MM.1S (cell line): Measurements from ENCODE around the gene TUBB2A.

Experiments used
- EZH2 ChIP-seq: fragments of 300-600 bp; sonication (generic); optimal IDR thresholded peaks from 2 replicates; pipeline ENCODE3; 2017; ENCODE audit warnings: low read depth, mild to moderate bottlenecking, antibody characterized with exemption, low read length, mixed read lengths
- EZH2phosphoT487 ChIP-seq: fragments of 300-600 bp; sonication (generic); IDR thresholded peaks from 2 replicates; pipeline ENCODE4 v1.6.1; 2018; ENCODE audit warnings: antibody characterized with exemption, low read length
- TF ChIP-seq, protein P1 (sequence below): fragments of 300-600 bp; sonication (generic); IDR thresholded peaks from 2 replicates; pipeline ENCODE4 v1.5.1; 2016; ENCODE audit warnings: antibody characterized with exemption, low read length, mixed read lengths

DNA sequence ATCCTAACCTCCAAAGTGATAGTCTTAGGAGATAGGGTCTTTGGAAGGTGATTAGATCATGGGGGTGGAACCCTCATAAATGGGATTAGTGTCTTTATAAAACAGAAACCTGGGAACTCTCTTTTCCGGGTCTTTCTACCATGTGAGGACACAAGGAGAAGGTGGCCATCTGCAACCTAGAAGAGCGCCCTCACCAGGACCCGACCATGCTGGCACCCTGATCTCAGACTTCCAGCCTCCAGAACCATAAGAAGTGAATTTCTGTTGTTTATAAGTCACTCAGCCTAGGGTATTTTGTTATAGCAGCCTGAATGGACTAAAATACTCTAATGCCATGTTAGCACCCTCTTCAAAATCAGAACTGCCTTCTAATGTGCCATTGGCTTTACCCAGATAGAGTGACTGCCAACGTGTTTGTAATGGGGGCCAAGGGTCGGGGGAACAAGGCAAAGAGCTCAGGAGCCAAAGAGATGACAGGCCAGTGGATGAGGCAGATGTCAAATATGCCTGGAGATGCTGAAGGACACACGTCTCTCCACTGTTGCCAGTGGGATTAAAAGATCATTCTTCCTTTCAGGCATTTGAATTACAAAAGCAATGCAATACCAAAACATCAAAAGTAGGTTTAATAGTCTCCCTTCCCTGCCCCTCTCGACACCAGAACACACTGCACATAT lies 49.1 kb upstream of the TUBB2A start:
- TF ChIP-seq, protein P1, sequence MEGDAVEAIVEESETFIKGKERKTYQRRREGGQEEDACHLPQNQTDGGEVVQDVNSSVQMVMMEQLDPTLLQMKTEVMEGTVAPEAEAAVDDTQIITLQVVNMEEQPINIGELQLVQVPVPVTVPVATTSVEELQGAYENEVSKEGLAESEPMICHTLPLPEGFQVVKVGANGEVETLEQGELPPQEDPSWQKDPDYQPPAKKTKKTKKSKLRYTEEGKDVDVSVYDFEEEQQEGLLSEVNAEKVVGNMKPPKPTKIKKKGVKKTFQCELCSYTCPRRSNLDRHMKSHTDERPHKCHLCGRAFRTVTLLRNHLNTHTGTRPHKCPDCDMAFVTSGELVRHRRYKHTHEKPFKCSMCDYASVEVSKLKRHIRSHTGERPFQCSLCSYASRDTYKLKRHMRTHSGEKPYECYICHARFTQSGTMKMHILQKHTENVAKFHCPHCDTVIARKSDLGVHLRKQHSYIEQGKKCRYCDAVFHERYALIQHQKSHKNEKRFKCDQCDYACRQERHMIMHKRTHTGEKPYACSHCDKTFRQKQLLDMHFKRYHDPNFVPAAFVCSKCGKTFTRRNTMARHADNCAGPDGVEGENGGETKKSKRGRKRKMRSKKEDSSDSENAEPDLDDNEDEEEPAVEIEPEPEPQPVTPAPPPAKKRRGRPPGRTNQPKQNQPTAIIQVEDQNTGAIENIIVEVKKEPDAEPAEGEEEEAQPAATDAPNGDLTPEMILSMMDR: no peak
- no peak for TF ChIP-seq EZH2
- TF ChIP-seq EZH2phosphoT487: no peak
